Measurements from ENCODE around the gene ADARB2.
"Not testable (repeated sequence)": the region's sequence is repeated elsewhere in the genome, so short reads cannot be mapped to it uniquely, and the experiment has no call there.

The ADARB2 gene

DNA sequence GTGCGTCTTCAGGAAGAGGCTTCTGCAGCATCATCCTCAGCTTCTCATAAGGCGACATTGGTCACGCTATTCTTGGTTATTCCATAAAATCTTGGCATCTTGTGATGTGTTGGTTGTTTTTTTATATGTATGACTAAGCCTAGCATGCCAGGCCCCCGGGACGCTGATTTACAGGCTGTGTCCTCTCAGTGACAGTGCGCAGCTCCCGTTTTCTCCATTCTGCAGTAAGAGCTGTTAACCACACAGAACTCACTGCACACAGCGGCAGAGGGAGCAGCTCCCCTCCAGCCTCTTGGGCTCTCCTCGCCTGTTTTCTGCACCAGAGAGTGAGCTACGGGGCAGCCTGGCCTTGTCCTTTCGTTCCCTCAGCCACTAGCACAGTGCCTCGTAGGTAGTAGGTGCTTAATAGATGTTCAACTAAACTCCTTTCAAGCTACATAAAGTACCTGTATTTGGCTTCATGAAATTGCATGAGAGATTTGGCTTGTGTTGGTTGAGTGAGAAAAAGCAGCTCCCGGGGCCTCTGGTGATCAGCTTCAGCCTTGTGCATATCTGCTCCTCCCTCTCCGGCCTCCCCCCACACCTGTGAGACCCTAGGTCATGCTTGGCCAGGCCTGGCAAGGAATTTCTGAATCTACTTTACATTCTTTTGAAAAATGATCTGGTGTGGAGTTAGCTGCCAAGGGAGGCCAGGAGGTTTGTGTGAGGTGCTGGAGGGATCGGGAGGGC, 564.9 kb downstream of the ADARB2 start:
- no peak for DNase-seq

DNA sequence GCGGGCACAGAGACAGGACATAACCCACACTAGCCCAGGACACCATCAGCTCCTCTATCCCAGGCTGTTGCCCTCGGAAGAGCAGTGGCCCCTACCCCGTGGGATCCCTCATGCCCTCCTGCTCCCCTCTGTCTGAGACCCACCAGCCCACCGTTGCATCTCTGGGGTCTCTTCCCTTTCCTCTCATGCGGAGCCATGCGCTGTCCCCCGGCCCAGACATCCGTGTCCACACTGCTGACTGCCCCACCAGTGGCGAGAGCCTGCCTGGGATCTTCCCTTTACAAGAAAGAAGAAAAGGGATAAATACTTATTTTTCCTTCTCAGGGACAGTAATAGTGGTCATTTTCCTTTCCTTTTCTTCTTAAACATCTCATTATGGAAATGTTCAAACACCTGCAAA, 565.7 kb downstream of the ADARB2 start:
- DNase-seq = no peak

- DNase-seq = no peak
Observed at GRCh38 chr10:1171182-1171581, 566.1 kb downstream of the ADARB2 start.

- no peak for DNase-seq
Observed at GRCh38 chr10:1170867-1171180, 566.5 kb downstream of the ADARB2 start.

DNA sequence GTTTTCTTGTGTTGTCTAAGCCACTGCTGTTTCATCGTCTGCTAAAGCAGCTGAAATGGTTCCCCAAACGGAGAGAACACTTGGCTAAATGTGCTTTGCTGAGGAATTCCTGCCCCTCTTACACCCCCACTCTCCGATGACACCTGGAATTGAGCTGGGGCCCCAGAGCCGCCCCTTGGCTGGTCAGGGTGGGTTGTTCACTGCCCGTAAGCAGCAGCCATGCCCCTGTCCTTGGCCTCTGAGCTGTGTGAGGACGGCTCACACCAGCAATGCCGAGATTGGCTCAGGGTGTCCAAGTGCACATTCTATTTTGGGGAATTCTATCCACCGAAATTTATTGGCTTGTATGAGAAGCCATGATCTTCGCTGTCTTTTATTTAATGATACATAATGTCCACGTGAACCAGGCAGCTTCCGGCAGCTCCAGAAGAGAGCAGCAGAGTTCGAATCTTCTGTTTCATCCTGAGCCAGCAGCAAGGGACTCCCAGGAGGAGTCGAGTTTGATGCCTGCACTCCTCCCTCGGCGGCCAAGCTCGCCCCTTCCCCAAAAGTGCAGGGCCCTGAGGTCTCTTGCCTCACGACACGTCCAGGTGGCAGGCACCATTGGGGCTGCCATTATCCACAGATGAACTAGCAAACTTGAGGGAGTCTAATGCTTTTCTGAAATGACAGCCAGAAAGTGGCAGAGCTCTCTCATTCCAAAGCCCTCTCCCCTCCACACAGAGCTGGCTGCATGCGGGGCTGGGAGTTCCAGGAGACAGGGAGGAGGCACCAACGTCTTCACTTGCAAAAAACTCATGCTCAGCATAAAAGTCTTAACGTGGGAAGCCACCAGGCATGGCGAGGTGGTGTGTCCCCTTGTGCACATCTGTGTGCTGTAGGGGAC, 567.1 kb downstream of the ADARB2 start:
- DNase-seq = no peak

DNA sequence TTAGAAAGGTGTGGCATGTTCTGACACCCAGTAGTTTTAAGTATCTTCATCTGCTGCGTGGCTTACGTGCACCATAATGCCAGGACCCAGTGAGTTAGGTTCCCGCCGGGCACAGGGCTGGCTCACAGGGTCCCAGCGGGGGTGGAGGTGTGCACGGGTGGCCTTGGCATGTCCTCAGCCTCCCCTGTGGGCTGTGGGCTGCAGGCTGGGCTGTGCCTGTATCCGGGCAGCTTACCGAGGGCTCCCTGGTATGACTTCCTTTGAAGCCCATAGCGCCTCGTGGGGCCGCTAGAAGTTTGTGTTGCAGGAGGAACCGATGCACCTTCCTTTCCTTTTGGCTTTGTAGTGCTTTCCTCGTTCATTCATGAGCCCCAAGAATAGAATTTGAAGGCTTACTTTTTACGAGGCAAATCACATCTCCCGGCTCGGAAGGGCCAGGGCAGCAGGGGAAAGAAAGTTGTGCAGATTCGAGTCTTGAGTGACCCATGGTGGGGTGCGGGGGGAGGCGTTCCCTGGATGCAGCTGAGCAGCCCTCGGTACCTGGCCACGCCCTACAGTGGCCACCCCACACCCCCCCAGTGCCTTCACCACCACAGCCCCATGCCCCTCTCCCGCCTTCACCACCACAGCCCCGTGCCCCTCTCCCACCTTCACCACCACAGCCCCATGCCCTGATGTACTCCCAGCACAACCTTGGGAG, 568.0 kb downstream of the ADARB2 start:
- no peak for DNase-seq

DNA sequence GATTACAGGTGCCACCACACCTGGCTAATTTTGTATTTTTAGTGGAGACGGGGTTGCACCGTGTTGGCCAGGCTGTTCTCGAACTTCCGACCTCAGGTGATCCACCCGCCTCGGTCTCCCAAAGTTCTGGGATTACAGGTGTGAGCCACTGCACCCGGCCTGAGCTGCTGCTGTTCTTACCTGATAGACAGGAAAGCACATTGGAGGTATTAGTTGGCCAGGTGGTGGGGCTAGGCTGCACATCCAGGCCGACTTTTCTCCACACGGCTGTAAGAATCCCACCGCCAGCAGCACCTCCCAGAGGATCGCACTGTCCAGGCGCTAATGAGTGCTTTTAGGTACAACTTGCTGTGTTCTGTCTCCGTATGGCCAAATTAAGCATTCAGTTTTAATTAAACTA, 568.6 kb downstream of the ADARB2 start:
- no peak for DNase-seq

DNA sequence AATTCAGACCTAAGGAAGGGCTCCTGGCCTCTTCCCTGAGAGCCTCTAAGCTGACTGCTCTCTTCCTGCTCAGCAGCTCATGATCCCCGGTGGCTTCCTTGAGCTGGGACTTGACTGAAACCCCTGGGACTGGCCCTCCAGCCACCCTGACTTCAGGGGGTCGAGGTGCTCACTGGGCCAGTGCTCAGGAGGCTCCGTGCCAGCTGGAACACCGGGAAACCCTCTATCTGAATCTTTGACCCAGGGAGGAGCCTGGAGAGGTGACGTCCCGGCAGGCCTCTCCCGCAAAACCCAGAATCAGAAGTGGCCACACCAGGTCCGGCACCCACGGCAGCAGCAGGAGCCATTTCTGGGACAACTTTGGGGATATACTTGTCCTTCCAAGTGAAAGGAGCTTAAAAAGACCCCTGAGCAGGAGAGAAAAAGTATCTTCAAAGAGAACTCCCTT, 570.5 kb downstream of the ADARB2 start:
- DNase-seq = no peak

DNA sequence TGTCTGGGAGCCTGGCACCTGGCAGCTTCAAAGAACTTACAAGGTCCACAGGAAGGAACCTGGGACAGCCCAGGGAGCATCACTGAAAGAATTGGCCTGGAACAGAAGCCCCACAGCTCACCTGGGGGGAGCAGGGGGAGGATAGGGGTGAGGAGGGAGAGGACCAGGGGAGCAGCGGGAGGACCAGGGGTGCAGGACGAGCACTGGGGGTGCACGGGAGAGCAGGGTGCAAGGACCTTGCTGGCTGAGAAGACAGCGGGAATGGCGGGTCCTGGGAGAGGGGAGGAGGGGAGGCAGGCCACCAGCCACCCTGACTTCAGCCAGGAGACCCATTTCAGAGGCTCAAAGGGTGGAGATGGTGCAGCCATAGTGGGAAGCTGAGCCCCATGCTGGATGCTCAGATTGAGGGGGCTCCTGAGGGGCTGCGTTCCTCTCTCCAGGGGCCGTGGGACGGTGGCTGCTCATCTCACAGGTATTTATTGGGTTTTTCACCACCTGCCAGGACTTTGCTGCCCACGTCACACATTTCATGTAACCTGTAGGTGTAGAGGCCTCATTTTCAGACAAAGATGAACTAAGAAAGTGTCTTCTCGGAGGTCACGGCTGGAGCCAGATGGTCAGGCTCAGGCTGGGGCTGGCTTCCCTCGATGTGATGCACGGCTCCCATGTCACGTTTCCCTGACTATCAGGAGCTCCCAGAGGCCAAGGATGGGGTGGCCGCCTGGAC, 571.1 kb downstream of the ADARB2 start:
- DNase-seq = no peak

DNA sequence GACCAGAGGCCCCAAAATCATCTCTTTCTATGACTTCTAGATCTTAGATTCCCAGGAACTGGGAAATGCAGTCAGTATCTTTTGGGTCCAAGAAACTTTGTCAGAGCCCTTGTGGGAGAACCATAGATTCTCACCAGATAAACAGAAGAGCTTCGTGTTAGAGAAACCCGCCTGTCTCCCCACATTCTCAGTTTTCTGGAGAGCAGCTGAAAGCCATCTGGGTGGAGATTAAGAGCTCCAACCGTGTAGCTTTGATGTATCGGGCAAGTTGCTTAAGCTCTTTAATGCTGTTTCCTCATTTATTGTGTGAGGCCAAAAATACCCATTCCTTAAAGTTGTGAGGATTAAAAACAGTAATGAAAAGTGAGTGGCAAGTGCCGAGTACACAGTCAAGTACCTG, 573.5 kb downstream of the ADARB2 start:
- DNase-seq = no peak

- DNase-seq = no peak
Observed at GRCh38 chr10:1163204-1163660, 574.1 kb downstream of the ADARB2 start.

- DNase-seq = no peak
Observed at GRCh38 chr10:1162481-1163203, 574.7 kb downstream of the ADARB2 start.

GRCh38 chr10:1161315-1161673, 576.0 kb downstream of the ADARB2 start:
- DNase-seq = not testable (repeated sequence)

GRCh38 chr10:1160561-1161314, 576.6 kb downstream of the ADARB2 start:
- no peak for DNase-seq

GRCh38 chr10:1159131-1160061, 577.9 kb downstream of the ADARB2 start:
- DNase-seq = no peak

DNA sequence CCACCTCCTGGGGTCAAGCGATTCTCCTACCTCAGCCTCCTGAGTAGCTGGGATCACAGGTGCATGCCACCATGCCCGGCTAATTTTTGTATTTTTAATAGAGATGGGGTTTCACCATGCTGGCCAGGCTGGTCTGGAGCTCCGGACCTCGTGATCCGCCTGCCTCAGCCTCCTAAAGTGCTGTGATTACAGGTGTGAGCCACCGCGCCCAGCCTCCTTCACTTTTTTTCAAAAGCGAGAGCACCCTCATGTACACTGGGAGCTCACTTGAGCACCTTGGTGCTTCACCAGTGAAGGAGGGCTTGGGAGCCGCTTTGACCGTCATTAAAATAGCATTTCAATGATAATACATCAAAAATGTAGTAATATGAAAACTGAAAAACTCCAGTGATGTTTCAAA, 578.8 kb downstream of the ADARB2 start:
- DNase-seq = not testable (repeated sequence)

DNA sequence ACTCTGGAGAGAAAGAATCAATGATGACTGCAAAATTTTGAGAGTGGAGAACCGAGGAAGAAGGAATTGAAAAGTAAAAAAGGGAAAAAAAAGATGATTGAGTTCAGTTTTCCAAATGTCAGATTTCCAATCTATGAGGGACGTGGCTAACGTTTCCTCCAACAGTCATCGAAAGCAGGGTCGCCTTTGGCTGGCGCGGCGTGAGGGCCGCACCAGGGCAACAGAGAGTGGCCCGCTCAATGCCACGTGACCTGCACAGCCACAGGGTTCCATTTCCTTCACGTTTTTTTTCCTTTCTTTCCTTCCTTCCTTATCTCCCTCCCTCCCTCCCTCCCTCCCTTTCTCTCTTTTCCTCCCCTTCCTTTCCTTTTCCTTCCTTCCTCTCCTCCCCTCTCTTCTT, 579.3 kb downstream of the ADARB2 start:
- DNase-seq = no peak

- no peak for DNase-seq
Observed at GRCh38 chr10:1157615-1157933, 579.8 kb downstream of the ADARB2 start.

GRCh38 chr10:1156921-1157614, 580.3 kb downstream of the ADARB2 start:
- DNase-seq = no peak

DNA sequence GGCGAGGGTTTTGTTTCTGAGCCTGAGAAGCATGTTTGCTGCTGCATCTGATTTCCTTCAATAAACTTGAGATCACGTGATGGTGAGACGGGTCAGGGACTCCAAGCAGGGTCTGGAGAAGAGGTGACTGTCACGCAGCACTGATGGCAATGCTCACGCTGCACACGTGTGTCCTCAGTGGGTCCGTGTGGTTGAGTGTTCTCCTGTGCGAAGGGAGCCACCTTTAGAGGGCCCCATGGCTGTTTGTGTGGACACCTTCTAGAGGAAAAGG, 580.8 kb downstream of the ADARB2 start:
- DNase-seq = no peak
